Stimulated activated CD4-positive, alpha-beta T cell treated with anti-CD3 and anti-CD28 coated beads, Interleukin-2, amount 100 ng/mL, for 24 hours (primary cell): Measurements from ENCODE around the gene LOC101059915.
"Not testable (repeated sequence)": the region's sequence is repeated elsewhere in the genome, so short reads cannot be mapped to it uniquely, and the experiment has no call there.

ENCODE experiments used
- DNase-seq, 2 donors: peaks; one replicate each; pipeline ENCODE4 v3.0.0-alpha.2; 2020

Gene LOC101059915

GRCh38 chrX:71644406-71644805 lies 22.9 kb upstream of the LOC101059915 start:
- not testable (repeated sequence) for DNase-seq

- peak; percentile 26 to 37 for DNase-seq
Observed at GRCh38 chrX:71650333-71650969, 16.9 kb upstream of the LOC101059915 start.

- DNase-seq = peak; percentile 55 to 64
Observed at GRCh38 chrX:71652405-71652804, 14.9 kb upstream of the LOC101059915 start.

- no peak for DNase-seq
Observed at GRCh38 chrX:71653344-71653743, 14.0 kb upstream of the LOC101059915 start.

GRCh38 chrX:71657267-71657666 lies 10.1 kb upstream of the LOC101059915 start:
- DNase-seq = no peak

- DNase-seq = no peak
Observed at GRCh38 chrX:71659342-71659741, 8.0 kb upstream of the LOC101059915 start.

- DNase-seq = no peak
Observed at GRCh38 chrX:71659959-71660358, 7.4 kb upstream of the LOC101059915 start.

GRCh38 chrX:71660562-71661416 lies 6.6 kb upstream of the LOC101059915 start:
- DNase-seq = no peak

- no peak for DNase-seq
Observed at GRCh38 chrX:71661919-71662318, 5.4 kb upstream of the LOC101059915 start.

- DNase-seq = not testable (repeated sequence)
Observed at GRCh38 chrX:71662654-71663053, 4.7 kb upstream of the LOC101059915 start.

GRCh38 chrX:71663238-71663637 lies 4.1 kb upstream of the LOC101059915 start:
- peak; percentile 65 to 67 for DNase-seq

GRCh38 chrX:71664202-71664601 lies 3.1 kb upstream of the LOC101059915 start:
- DNase-seq = peak in 1 of 2 donors; percentile 16

GRCh38 chrX:71664889-71665491 lies 2.4 kb upstream of the LOC101059915 start:
- DNase-seq = no peak

- no peak for DNase-seq
Observed at GRCh38 chrX:71665747-71666146, 1.6 kb upstream of the LOC101059915 start.

GRCh38 chrX:71666240-71667223 lies 814 bp upstream of the LOC101059915 start:
- DNase-seq = no peak

- no peak for DNase-seq
Observed at GRCh38 chrX:71668248-71668595, 876 bp downstream of the LOC101059915 start.

GRCh38 chrX:71669492-71669891 lies 2.1 kb downstream of the LOC101059915 start:
- no peak for DNase-seq

GRCh38 chrX:71669947-71670346 lies 2.6 kb downstream of the LOC101059915 start:
- peak in 1 of 2 donors; percentile 38 for DNase-seq

- peak; percentile 70 to 72 for DNase-seq
Observed at GRCh38 chrX:71671043-71671780, 3.9 kb downstream of the LOC101059915 start.

GRCh38 chrX:71671938-71672337 lies 4.6 kb downstream of the LOC101059915 start:
- DNase-seq = no peak

- DNase-seq = not testable (repeated sequence)
Observed at GRCh38 chrX:71675636-71676035, 8.3 kb downstream of the LOC101059915 start.
